Measurements from ENCODE around the gene FAM83C.

Gene FAM83C

DNA sequence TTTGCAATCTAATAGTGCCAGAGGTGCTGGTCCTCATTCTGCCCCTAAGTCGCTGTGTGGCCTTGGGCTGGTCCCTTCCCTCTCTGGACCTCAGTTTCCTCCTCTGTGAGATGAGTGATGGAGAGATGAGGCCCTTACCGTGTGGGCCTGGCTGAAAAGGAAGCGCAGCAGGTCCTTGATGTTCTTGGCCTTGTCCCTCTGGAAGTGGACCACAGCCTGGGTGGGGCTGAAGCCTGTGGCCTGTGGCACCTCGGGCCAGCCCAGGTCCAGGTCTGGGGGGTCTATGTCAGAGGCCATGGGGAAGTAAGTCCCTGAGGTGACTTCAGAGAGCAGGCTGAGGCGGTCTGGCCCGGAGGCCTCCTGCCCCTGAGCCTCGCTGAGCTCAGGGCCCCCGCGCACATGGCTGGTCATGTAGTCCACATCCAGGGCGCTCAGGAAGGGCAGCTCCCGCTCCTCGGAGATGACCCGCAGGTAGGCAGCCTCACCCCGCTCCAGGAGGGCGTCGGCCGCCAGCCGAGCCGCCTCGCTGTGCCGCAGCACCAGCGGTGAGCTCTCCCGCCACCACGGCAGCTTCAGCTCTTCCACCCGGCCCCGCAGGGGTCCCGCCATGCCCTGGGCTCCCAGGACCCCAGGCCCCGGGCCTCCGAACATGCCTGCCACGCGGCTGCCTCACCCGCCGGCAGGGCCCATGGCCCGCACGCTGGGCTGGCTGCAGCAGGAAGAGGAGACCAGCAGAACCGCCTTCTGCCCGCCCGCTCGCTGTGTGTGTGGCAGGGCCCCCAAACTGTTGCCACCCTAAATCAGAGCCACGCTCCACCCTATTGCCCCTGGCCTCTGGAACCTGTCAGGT is at the start of gene FAM83C:
TSS of gene FAM83C (minus strand) at position 772 of the 850 bp plus-strand sequence. CDS start at position 651, 121 bp downstream.
- no peak within 1 kb of the TSS for H3K27ac ChIP-seq
- TF ChIP-seq, protein P1, sequence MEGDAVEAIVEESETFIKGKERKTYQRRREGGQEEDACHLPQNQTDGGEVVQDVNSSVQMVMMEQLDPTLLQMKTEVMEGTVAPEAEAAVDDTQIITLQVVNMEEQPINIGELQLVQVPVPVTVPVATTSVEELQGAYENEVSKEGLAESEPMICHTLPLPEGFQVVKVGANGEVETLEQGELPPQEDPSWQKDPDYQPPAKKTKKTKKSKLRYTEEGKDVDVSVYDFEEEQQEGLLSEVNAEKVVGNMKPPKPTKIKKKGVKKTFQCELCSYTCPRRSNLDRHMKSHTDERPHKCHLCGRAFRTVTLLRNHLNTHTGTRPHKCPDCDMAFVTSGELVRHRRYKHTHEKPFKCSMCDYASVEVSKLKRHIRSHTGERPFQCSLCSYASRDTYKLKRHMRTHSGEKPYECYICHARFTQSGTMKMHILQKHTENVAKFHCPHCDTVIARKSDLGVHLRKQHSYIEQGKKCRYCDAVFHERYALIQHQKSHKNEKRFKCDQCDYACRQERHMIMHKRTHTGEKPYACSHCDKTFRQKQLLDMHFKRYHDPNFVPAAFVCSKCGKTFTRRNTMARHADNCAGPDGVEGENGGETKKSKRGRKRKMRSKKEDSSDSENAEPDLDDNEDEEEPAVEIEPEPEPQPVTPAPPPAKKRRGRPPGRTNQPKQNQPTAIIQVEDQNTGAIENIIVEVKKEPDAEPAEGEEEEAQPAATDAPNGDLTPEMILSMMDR (IDR thresholded peaks at IDR 0.05): no peak
- no peak for TF ChIP-seq ZFX (IDR thresholded peaks at IDR 0.05; ENCODE audit: borderline replicate concordance)

DNA sequence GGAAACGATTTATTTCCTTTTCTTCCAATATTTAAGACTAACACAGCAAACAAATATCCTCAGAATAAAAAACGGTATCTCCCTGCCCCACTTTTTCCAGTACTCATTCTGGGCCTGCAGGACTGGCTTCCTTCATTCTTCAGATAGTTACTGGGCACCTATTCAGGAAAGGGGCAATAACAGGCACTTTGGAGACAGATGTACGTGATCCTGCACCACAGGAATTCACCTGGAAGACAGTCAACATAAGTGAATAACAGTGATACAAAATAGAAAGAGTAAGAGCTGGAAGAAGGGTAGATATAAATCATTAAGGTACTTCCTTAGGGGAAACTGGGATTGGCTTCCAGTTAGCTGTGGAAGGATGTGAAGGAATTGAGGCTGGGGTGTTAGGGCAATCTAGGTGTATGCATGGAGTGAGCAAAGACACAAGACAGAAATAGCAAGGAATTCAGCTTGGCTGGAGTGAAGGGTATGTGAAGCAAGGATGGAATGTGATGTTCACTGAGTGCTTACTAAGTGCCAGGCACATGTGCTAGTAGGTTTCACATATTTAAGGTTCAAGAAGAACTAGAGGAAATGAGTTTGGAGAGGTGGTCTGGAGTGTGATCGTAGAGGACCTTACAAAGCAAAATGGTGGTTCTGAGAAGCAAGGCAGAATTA is 49.3 kb upstream of the FAM83C start:
- no peak overlapping the region for H3K27ac ChIP-seq
- TF ChIP-seq ZFX (IDR thresholded peaks at IDR 0.05; ENCODE audit: borderline replicate concordance): no peak
- TF ChIP-seq, protein P1 (IDR thresholded peaks at IDR 0.05): no peak

DNA sequence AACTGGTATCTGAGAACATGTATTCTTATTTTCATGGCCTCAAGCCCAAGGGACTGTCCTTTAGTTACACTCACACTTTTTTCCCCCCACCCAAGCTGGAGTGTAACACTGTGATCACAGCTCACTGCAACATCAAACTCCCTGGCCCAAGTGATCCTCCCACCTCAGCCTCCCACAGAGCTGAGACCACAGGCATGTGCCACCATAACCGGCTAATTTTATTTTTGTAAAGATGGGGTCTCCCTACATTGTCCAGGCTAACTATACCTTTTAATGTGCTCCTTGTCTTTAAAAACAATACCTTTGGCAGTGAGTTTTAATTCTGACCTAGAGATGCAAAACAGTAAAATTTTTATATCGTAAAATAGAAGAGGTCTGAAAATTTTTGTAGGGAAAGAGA is 48.2 kb upstream of the FAM83C start:
- no peak overlapping the region for H3K27ac ChIP-seq
- no peak for TF ChIP-seq ZFX (IDR thresholded peaks at IDR 0.05; ENCODE audit: borderline replicate concordance)
- TF ChIP-seq, protein P1 (IDR thresholded peaks at IDR 0.05): no peak

DNA sequence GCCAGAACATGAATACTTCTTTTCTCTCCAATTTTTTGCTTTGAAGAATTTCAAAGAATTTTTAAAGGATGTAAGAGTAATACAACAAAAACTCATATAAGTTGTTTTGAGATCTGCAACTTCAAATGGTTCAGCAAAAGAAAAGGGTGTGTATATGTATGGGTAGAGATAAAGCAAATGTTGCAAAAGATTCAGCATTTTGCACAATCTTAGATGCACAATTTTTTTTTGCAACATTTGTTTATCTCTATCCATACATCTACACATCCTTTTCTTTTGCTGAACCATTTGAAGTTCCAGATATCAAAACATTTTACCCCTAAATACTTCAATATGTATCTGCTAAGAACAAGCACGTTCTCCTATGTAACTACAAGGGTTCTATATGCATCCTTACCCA is 47.4 kb upstream of the FAM83C start:
- TF ChIP-seq ZFX (IDR thresholded peaks at IDR 0.05; ENCODE audit: borderline replicate concordance): no peak
- TF ChIP-seq, protein P1 (IDR thresholded peaks at IDR 0.05): no peak

DNA sequence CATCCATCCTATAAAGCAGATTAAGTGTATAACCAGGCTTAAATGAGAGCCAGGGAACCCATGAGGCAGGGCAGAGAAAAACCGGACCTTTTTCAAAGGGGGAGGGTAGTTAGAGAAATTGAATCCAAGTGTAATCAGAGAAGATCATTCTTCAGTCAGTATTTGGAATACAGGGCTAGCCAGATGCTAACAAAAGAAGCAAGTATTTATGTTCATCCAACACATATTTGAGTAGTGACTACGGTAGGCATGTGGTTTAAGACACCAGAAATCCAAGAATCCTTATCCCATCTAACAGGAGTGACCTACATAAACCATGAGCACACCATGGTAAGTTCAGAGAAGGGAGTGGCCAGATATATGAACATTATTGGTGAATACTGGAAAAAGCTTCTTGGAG is 46.8 kb upstream of the FAM83C start:
- TF ChIP-seq, protein P1 (IDR thresholded peaks at IDR 0.05): no peak
- no peak for TF ChIP-seq ZFX (IDR thresholded peaks at IDR 0.05; ENCODE audit: borderline replicate concordance)
- H3K27ac ChIP-seq: no peak overlapping the region

More for the DNA sequence above, 47.4 kb upstream of the FAM83C start:
- H3K27ac ChIP-seq: no peak overlapping the region

DNA sequence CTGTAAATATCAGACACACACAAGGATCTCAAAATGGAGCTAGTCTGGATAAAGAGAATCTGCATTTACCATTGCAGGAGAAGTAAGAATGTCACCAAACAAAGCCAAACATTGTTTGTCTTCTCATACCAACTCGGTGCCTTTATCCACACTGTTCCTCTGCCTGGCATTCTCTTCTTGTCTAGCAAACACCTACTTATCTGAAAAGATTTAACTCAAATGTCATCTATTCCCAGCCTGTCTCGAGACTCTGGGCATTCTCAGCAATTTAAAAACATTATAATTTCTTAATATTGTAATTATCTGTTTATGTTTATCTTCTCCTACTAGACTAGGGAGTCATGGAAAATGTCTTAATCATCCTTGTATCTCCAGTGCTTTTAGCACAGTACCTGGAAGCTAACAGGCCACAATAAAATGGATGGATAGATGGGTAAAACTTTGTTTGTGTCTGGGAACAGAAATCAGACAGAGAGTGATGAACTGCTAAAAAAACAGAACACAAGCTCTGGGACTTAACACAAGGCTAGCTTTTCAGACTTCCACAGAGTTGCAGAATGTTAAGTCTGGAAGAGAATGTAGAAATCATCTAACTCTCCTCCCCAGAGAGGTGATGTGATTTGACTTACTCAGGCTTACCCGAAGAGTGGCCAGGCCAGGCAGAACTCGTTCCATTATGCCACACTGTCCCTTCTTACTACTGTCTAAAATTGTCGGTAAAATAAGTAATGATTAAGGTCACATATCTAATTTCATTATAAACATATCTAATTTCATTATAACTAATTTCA is 42.3 kb upstream of the FAM83C start:
- no peak overlapping the region for H3K27ac ChIP-seq
- no peak for TF ChIP-seq ZFX (IDR thresholded peaks at IDR 0.05; ENCODE audit: borderline replicate concordance)
- TF ChIP-seq, protein P1 (IDR thresholded peaks at IDR 0.05): no peak
